GM12878 (cell line): Measurements from ENCODE around the gene UNC119. TPM values are rescaled to one million over a fixed set of nuclear protein-coding genes. Genes with fewer than 3 reads are reported as not detected.

Source experiments
- ATAC-seq: fragments of 200-7000 bp; cut with Tn5 transposase; 3 replicates; pipeline ENCODE4 v1.9.1; 2020; ENCODE audit warnings: mild to moderate bottlenecking, moderate library complexity
- BruUV-seq: library from RNA; stranded (reverse); fragments of 400-500 nt; replicated peaks from 2 replicates; lab custom pipeline; 2021; lab: Mats Ljungman, UMichigan
- CTCF ChIA-PET: fragments of 300-600 bp; sonication (Branson Sonifier 250); formaldehyde crosslinking; extraction: SDS; loops from one replicate; lab custom pipeline; 2021; ENCODE audit warnings: inconsistent platforms; lab: Yijun Ruan, JAX
- POLR2A ChIA-PET: fragments of 350-600 bp; formaldehyde crosslinking; extraction: SDS; loops from one replicate; lab custom pipeline; 2021; ENCODE audit warnings: inconsistent platforms; lab: Charles Lee
- RAD21 ChIA-PET: fragments of 300-600 bp; sonication (Branson Sonifier 250); formaldehyde crosslinking; loops from one replicate; lab custom pipeline; 2023; ENCODE audit warnings: antibody characterized with exemption; ENCODE audit not compliant: unreplicated experiment; lab: Charles Lee
- SMC1A ChIA-PET: fragments of 300-600 bp; sonication (Branson Sonifier 250); formaldehyde crosslinking; loops from one replicate; lab custom pipeline; 2023; ENCODE audit not compliant: unreplicated experiment, uncharacterized antibody; lab: Charles Lee
- DNase-seq: peaks from one replicate; pipeline ENCODE4 v3.0.0-alpha.2; 2011; ENCODE audit warnings: low read depth, low spot score
- FAIRE-seq: peaks from 3 replicates; lab custom pipeline; 2011; peaks lifted over from hg19 to GRCh38; lab: Jason Lieb, UNC
- H2AFZ ChIP-seq: 2 replicates; pipeline ENCODE4 v1.6.0; 2011; ENCODE audit warnings: low read depth, low read length, control low read depth; ENCODE audit not compliant: control insufficient read depth
- H3K27ac ChIP-seq: 2 replicates; pipeline ENCODE4 v1.5.1; 2011; ENCODE audit warnings: control low read depth; ENCODE audit not compliant: control insufficient read depth, insufficient read depth
- H3K27me3 ChIP-seq, 2 experiments: replicated peaks in 1 of 2; 2 replicates each; pipeline versions ENCODE4 v1.6.0 to v1.6.1; 2011; ENCODE audit warnings: low read length in 1 of 2; ENCODE audit not compliant: control insufficient read depth in 2 of 2, insufficient read depth in 2 of 2
- H3K36me3 ChIP-seq, 2 experiments: 2 replicates each; pipeline ENCODE4 v1.5.1; 2011; ENCODE audit warnings: low read length in 1 of 2; ENCODE audit not compliant: control insufficient read depth in 2 of 2, insufficient read depth in 2 of 2
- H3K4me1 ChIP-seq: 2 replicates; pipeline ENCODE4 v1.6.1; 2011; ENCODE audit warnings: mild to moderate bottlenecking, low read length, moderate library complexity, mixed read lengths; ENCODE audit not compliant: control insufficient read depth, insufficient read depth
- H3K4me2 ChIP-seq: 2 replicates; pipeline ENCODE4 v1.6.0; 2011; ENCODE audit warnings: control low read depth; ENCODE audit not compliant: control insufficient read depth, insufficient read depth
- H3K4me3 ChIP-seq: fragments of 200-600 bp; sonication (generic); 2 replicates; pipeline ENCODE4 v1.5.1; 2016
- H3K79me2 ChIP-seq: 2 replicates; pipeline ENCODE4 v1.6.0; 2011; ENCODE audit warnings: low read length; ENCODE audit not compliant: control insufficient read depth, insufficient read depth
- H3K9ac ChIP-seq: 2 replicates; pipeline ENCODE4 v1.8.0; 2011; ENCODE audit warnings: low read length, control low read depth, mixed read lengths; ENCODE audit not compliant: control insufficient read depth, insufficient read depth
- H3K9me3 ChIP-seq: replicated peaks from 3 replicates; pipeline ENCODE4 v1.5.1; 2011; ENCODE audit warnings: mild to moderate bottlenecking, low read length; ENCODE audit not compliant: control insufficient read depth, insufficient read depth
- H4K20me1 ChIP-seq: 2 replicates; pipeline ENCODE4 v1.6.0; 2011; ENCODE audit not compliant: control insufficient read depth, insufficient read depth
- BRCA1 ChIP-seq: IDR thresholded peaks from 2 replicates; pipeline ENCODE4 v1.6.1; 2011; ENCODE audit warnings: low read depth, low read length, improper control_type of control experiment
- HDAC6 ChIP-seq: fragments of 200-600 bp; sonication (generic); IDR thresholded peaks from one replicate; pipeline ENCODE4 v1.8.0; 2017; ENCODE audit warnings: antibody characterized with exemption; ENCODE audit not compliant: unreplicated experiment
- NBN ChIP-seq: fragments of 450-650 bp; IDR thresholded peaks from 2 replicates; pipeline ENCODE4 v1.6.1; 2016
- POLR2AphosphoS5 ChIP-seq: IDR thresholded peaks from 2 replicates; pipeline ENCODE4 v1.6.1; 2011; ENCODE audit warnings: mild to moderate bottlenecking, low read length, inconsistent platforms
- YY1 ChIP-seq: IDR thresholded peaks from 2 replicates; pipeline ENCODE4 v1.6.1; 2011; ENCODE audit warnings: low read depth, mild to moderate bottlenecking, low read length
- ZBTB11 ChIP-seq: fragments of 450-650 bp; formaldehyde crosslinking; IDR thresholded peaks from 2 replicates; pipeline ENCODE4 v1.5.0; 2022; ENCODE audit warnings: mild to moderate bottlenecking, missing genetic modification characterization
- ZNF207 ChIP-seq: fragments of 450-650 bp; IDR thresholded peaks from 2 replicates; pipeline ENCODE4 v1.6.1; 2014; ENCODE audit warnings: antibody characterized with exemption, mild to moderate bottlenecking, borderline replicate concordance
- WGBS: methylation state at CpG from one replicate; pipeline ENCODE4 v1.1.6; 2016; ENCODE audit warnings: low lambda C conversion rate; ENCODE audit not compliant: insufficient replicate concordance, insufficient coverage; ENCODE audit errors: missing lambda C conversion rate; 5-methylcytosine and 5-hydroxymethylcytosine counted together
- in situ Hi-C: fragments of 300-500 bp; cut with MboI; formaldehyde crosslinking; loops from 9 replicates; pipeline ENCODE4 v1.14.3; 2018; ENCODE audit warnings: mixed read lengths
- intact Hi-C: fragments of 100-400 bp; cut with micrococcal nuclease; formaldehyde crosslinking; loops from one replicate; pipeline ENCODE4 v1.14.2; 2022; ENCODE audit not compliant: unreplicated experiment
- polyA plus RNA-seq, 11 experiments: library from polyadenylated mRNA; depleted of rRNA in 4 of 11; unstranded in 6 of 11; stranded (reverse) in 5 of 11; fragments of >200 nt; fragmentation: Nextera tagmentation in 4 of 11; fragmentation: Illumina TruSeq in 1 of 11; extraction: Ambion mirVana in 4 of 11; extraction: Trizol in 1 of 11; gene quantifications; 1 replicate in 1 of 11; 2 replicates in 10 of 11; pipeline versions ENCODE4 v1.2.1 to v1.2.3, GENCODE V29; 2011 to 2016; ENCODE audit warnings: inconsistent platforms in 2 of 11, missing spikeins in 2 of 11, low read depth in 1 of 11
- total RNA-seq, 4 experiments: library from RNA; depleted of rRNA in 3 of 4; stranded (reverse); fragments of >200 nt in 3 of 4; fragmentation: Illumina TruSeq in 1 of 4; extraction: Trizol in 1 of 4; gene quantifications; 2 replicates each; pipeline versions ENCODE4 v1.2.1 to v1.2.3, GENCODE V29; 2013 to 2021
- TF ChIP-seq, protein P1 (sequence below): fragments of 450-650 bp; IDR thresholded peaks from 2 replicates; pipeline ENCODE4 v1.6.1; 2017; ENCODE audit warnings: borderline replicate concordance

The UNC119 gene
- total and polyA plus RNA-seq, 10 of the 15 experiments (the other 5 are each of a cell fraction or from before 2014, with no cell fraction given), result 2.7 to 436 (median 57.8) TPM

GRCh38 chr17:28524476-28525424 is 27.7 kb downstream of the UNC119 start (continued):
- TF ChIP-seq YY1, result no peak

GRCh38 chr17:28523876-28524275 is 28.5 kb downstream of the UNC119 start:
- ChIA-PET RAD21 (no interaction called here), SMC1A (no interaction called here), CTCF (no interaction called here), POLR2A (no interaction called here)
- Histone ChIP-seq H3K4me3 (no peak overlapping the region), H2AFZ (no peak overlapping the region), H4K20me1 (no peaks in the 10 kb centered on the region), H3K9ac (no peak overlapping the region), H3K4me1 (peaks cover 2% of the 10 kb centered on the region; the same call in 1 of the 2 replicates), H3K36me3 (no peaks in the 10 kb centered on the region; a peak in 1 of 4 replicates), H3K27me3 (no peaks in the 10 kb centered on the region), H3K27ac (no peak overlapping the region), H3K4me2 (no peak overlapping the region)
- in situ Hi-C loops, result no loop called here
- ATAC-seq, result no peak
- BruUV-seq, result no TSS peak
- no peak for DNase-seq
- WGBS, result 41% methylated on average over 15 of the region's 15 CpGs
- TF ChIP-seq ZNF207 (no peak), BRCA1 (no peak)
- TF ChIP-seq, all 136 proteins: peak for 0
- no peak for FAIRE-seq
- intact Hi-C loops, result no loop called here
- no peaks in the 10 kb centered on the region for H3K9me3 ChIP-seq
- H3K79me2 ChIP-seq, result no peaks in the 10 kb centered on the region

- Histone ChIP-seq H3K9me3 (no peaks in the 10 kb centered on the region), H4K20me1 (no peaks in the 10 kb centered on the region), H3K4me3 (no peak overlapping the region), H3K27ac (no peak overlapping the region), H3K9ac (no peak overlapping the region), H3K4me2 (no peak overlapping the region), H3K36me3 (no peaks in the 10 kb centered on the region; a peak in 1 of 4 replicates), H3K4me1 (peaks cover 9% of the 10 kb centered on the region), H2AFZ (no peak overlapping the region), H3K79me2 (no peaks in the 10 kb centered on the region), H3K27me3 (no peaks in the 10 kb centered on the region)
- RAD21 ChIA-PET, result no interaction called here
- in situ Hi-C loops (no loop called here), intact Hi-C loops (no loop called here)
- FAIRE-seq, result no peak
- no TSS peak for BruUV-seq
- CTCF ChIA-PET, result no interaction called here
- 22% methylated on average over 6 of the region's 6 CpGs for whole genome bisulfite sequencing
- POLR2A ChIA-PET, result no interaction called here
- SMC1A ChIA-PET, result no interaction called here
- ATAC-seq, result no peak
- no peak for DNase-seq
- no peak for TF ChIP-seq POLR2AphosphoS5
- TF ChIP-seq NBN, result no peak
- no peak for TF ChIP-seq ZBTB11 (CRISPR knock-in tag)
- no peak for TF ChIP-seq HDAC6
- TF ChIP-seq, protein P1, sequence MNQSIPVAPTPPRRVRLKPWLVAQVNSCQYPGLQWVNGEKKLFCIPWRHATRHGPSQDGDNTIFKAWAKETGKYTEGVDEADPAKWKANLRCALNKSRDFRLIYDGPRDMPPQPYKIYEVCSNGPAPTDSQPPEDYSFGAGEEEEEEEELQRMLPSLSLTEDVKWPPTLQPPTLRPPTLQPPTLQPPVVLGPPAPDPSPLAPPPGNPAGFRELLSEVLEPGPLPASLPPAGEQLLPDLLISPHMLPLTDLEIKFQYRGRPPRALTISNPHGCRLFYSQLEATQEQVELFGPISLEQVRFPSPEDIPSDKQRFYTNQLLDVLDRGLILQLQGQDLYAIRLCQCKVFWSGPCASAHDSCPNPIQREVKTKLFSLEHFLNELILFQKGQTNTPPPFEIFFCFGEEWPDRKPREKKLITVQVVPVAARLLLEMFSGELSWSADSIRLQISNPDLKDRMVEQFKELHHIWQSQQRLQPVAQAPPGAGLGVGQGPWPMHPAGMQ, result no peak
Observed at GRCh38 chr17:28523186-28523585, 29.2 kb downstream of the UNC119 start.
